Measurements from ENCODE around the gene EPSTI1. TPM values are rescaled to one million over a fixed set of nuclear protein-coding genes. Genes with fewer than 3 reads are reported as not detected.
A peak's percentile ranks its signal among the peaks of the same experiment; 100 is the strongest.

The EPSTI1 gene
- polyA plus RNA-seq, 1 of the 3 experiments (the other 2 are of a cell fraction), result 0.02 TPM

DNA sequence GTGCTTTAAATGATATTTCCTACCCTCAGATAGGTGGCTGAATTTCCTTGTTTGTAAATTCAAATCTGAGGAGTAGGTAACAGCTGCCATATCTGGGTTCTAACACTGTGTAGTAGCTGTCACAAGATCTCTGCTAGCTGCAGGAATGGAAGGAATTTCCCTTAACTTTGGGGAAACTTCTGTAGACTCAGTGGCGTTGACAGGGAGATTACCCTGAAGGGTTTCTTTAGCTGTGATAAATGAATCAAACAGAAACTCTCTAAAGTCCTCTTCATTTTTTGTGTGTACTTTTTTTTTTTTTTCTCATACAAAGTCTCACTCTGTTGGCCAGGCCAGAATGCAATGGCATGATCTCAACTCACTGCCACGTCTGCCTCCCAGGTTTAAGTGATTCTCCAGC, 5.3 kb upstream of the EPSTI1 start:
- H3K4me3 ChIP-seq (ENCODE audit: low read depth in 2 of 2, low read length in 1 of 2), result no peak overlapping the region
- no peaks in the 10 kb centered on the region for H3K36me3 ChIP-seq (replicated peaks in 1 of 2; ENCODE audit: control insufficient read depth in 1 of 2, insufficient read depth in 2 of 2, low read length in 1 of 2)
- no peak for DNase-seq
- peak overlapping the region; percentile 39; the same call in 1 of the 2 replicates for H2AFZ ChIP-seq (ENCODE audit: low read depth)
- 87% methylated on average over 2 of the region's 2 CpGs for WGBS (ENCODE audit: low lambda C conversion rate)
- H3F3A ChIP-seq (replicated peaks; ENCODE audit: insufficient read depth), result peaks cover 7% of the 10 kb centered on the region
- H3K27me3 ChIP-seq (ENCODE audit: insufficient read depth), result no peaks in the 10 kb centered on the region
- H3K4me1 ChIP-seq (ENCODE audit: control insufficient read depth in 1 of 2, insufficient read depth in 2 of 2, low read depth in 1 of 2, low read length in 1 of 2), result peaks cover 0 to 7% of the 10 kb centered on the region in 2 experiments; a peak in 2 of 4 replicates
- H3K9me3 ChIP-seq, result no peaks in the 10 kb centered on the region
- peak overlapping the region in 1 of 2 experiments; percentile 39; a peak in 1 of 4 replicates for H3K27ac ChIP-seq (ENCODE audit: low read depth in 2 of 2, low read length in 1 of 2)
- H3K4me2 ChIP-seq, result 0 out of 2 replicates have a peak overlapping the region, but pooled peaks have one; percentile 4
- CTCF ChIA-PET, result interaction anchor here (0.6 to 1.6 kb wide), 2 partner anchors 26 to 27 kb away, joined by 3 to 4 read pairs; no protein-coding TSS in a partner anchor
- POLR2A ChIA-PET, result no interaction called here
- H4K20me1 ChIP-seq (ENCODE audit: insufficient read depth), result no peaks in the 10 kb centered on the region
- no peak for TF ChIP-seq FOXJ3 (CRISPR knock-in tag; IDR thresholded peaks at IDR 0.05)
- TF ChIP-seq MXI1 (IDR thresholded peaks at IDR 0.05; ENCODE audit: low read depth, low read length), result no peak
- TF ChIP-seq, protein P1, sequence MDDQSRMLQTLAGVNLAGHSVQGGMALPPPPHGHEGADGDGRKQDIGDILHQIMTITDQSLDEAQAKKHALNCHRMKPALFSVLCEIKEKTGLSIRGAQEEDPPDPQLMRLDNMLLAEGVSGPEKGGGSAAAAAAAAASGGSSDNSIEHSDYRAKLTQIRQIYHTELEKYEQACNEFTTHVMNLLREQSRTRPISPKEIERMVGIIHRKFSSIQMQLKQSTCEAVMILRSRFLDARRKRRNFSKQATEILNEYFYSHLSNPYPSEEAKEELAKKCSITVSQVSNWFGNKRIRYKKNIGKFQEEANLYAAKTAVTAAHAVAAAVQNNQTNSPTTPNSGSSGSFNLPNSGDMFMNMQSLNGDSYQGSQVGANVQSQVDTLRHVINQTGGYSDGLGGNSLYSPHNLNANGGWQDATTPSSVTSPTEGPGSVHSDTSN (IDR thresholded peaks at IDR 0.05), result 0 out of 2 replicates have a peak, but pooled peaks have one; percentile 20
- no peak for TF ChIP-seq TAF1 (IDR thresholded peaks at IDR 0.05; ENCODE audit: borderline replicate concordance, low read depth, low read length)
- no peak for TF ChIP-seq TCF12 (IDR thresholded peaks at IDR 0.05)
- no peak for TF ChIP-seq NRF1 (IDR thresholded peaks at IDR 0.05; ENCODE audit: low read depth, low read length)
- TF ChIP-seq TEAD4 (IDR thresholded peaks at IDR 0.05; ENCODE audit: borderline replicate concordance, insufficient read depth), result no peak
- TF ChIP-seq ELF1 (IDR thresholded peaks at IDR 0.05), result no peak
- H3K79me2 ChIP-seq (ENCODE audit: insufficient read depth), result no peaks in the 10 kb centered on the region
- H3K9ac ChIP-seq, result peak overlapping the region; percentile 2; the same call in 1 of the 2 replicates
- no peaks in the 10 kb centered on the region for H3K9me2 ChIP-seq

DNA sequence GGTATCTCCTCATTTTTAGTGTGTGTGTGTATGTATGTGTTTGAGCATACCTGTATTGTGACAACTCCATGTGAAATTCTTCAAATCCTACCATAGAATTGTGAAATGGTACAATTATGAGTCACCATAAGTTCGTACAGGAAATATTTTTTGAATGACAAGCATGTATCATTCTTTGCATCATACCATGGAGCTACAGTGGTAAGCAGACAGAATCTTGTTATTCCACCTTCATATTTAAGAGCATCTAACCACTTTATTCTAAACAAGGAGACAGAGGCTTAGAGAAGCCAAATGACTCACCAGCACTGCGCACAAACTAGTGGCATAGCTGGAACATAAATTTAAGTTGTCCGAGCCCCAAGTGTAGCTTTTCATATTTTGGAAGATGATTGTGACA, 4.5 kb upstream of the EPSTI1 start:
- no peak for DNase-seq
- Histone ChIP-seq H3K36me3 (replicated peaks in 1 of 2; ENCODE audit: control insufficient read depth in 1 of 2, insufficient read depth in 2 of 2, low read length in 1 of 2) (no peaks in the 10 kb centered on the region), H3K9ac (peak overlapping the region; percentile 2; the same call in 1 of the 2 replicates), H3K9me3 (no peaks in the 10 kb centered on the region), H3K27me3 (ENCODE audit: insufficient read depth) (no peaks in the 10 kb centered on the region), H4K20me1 (ENCODE audit: insufficient read depth) (no peaks in the 10 kb centered on the region), H3K4me3 (ENCODE audit: low read depth in 2 of 2, low read length in 1 of 2) (no peak overlapping the region), H3K27ac (ENCODE audit: low read depth in 2 of 2, low read length in 1 of 2) (peak overlapping the region in 1 of 2 experiments; percentile 39; a peak in 1 of 4 replicates), H3F3A (replicated peaks; ENCODE audit: insufficient read depth) (peaks cover 7% of the 10 kb centered on the region), H2AFZ (ENCODE audit: low read depth) (peak overlapping the region; percentile 39; the same call in 1 of the 2 replicates), H3K4me2 (0 out of 2 replicates have a peak overlapping the region, but pooled peaks have one; percentile 4), H3K4me1 (ENCODE audit: control insufficient read depth in 1 of 2, insufficient read depth in 2 of 2, low read depth in 1 of 2, low read length in 1 of 2) (peaks cover 0 to 7% of the 10 kb centered on the region in 2 experiments; a peak in 2 of 4 replicates), H3K9me2 (no peaks in the 10 kb centered on the region), H3K79me2 (ENCODE audit: insufficient read depth) (no peaks in the 10 kb centered on the region)
- 41% methylated on average over 3 of the region's 3 CpGs for WGBS (ENCODE audit: low lambda C conversion rate)
- ChIA-PET POLR2A (no interaction called here), CTCF (interaction anchor here (0.6 kb wide), 1 partner anchor 25 kb away, joined by 3 read pairs; no protein-coding TSS in a partner anchor)
- TF ChIP-seq YY1 (IDR thresholded peaks at IDR 0.05; ENCODE audit: low read depth) (no peak), RCOR1 (IDR thresholded peaks at IDR 0.05; ENCODE audit: low read length) (no peak), JUND (IDR thresholded peaks at IDR 0.05) (peak; percentile 75), NRF1 (IDR thresholded peaks at IDR 0.05; ENCODE audit: low read depth, low read length) (no peak), GATA2 (CRISPR knock-in tag; IDR thresholded peaks at IDR 0.05) (no peak), TCF12 (IDR thresholded peaks at IDR 0.05) (peak; percentile 36; the same call in 1 of the 2 replicates), POLR2AphosphoS5 (IDR thresholded peaks at IDR 0.05; ENCODE audit: low read depth, low read length) (no peak), FOSL2 (IDR thresholded peaks at IDR 0.05; ENCODE audit: borderline replicate concordance, low read depth) (peak; percentile 84; the same call in 1 of the 2 replicates), NFIC (IDR thresholded peaks at IDR 0.05; ENCODE audit: borderline replicate concordance) (peak; percentile 18; the same call in 1 of the 2 replicates), MEF2A (IDR thresholded peaks at IDR 0.05; ENCODE audit: borderline replicate concordance, low read depth) (no peak), TEAD4 (IDR thresholded peaks at IDR 0.05; ENCODE audit: borderline replicate concordance, insufficient read depth) (0 out of 2 replicates have a peak, but pooled peaks have one; percentile 19), RFX5 (IDR thresholded peaks at IDR 0.05; ENCODE audit: low read length) (no peak), RXRA (IDR thresholded peaks at IDR 0.05; ENCODE audit: borderline replicate concordance, low read depth) (no peak), EP300 (IDR thresholded peaks at IDR 0.05; ENCODE audit: borderline replicate concordance in 1 of 2, low read depth in 1 of 2, low read length in 1 of 2) (peak in 1 of 2 experiments; percentile 49; a peak in 1 of 4 replicates)
- TF ChIP-seq, protein P2, sequence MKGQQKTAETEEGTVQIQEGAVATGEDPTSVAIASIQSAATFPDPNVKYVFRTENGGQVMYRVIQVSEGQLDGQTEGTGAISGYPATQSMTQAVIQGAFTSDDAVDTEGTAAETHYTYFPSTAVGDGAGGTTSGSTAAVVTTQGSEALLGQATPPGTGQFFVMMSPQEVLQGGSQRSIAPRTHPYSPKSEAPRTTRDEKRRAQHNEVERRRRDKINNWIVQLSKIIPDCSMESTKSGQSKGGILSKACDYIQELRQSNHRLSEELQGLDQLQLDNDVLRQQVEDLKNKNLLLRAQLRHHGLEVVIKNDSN (IDR thresholded peaks at IDR 0.05; ENCODE audit: borderline replicate concordance, low read depth), result no peak
- TF ChIP-seq, protein P1 (IDR thresholded peaks at IDR 0.05), result peak; percentile 64
- TF ChIP-seq, protein P3, sequence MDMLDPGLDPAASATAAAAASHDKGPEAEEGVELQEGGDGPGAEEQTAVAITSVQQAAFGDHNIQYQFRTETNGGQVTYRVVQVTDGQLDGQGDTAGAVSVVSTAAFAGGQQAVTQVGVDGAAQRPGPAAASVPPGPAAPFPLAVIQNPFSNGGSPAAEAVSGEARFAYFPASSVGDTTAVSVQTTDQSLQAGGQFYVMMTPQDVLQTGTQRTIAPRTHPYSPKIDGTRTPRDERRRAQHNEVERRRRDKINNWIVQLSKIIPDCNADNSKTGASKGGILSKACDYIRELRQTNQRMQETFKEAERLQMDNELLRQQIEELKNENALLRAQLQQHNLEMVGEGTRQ (IDR thresholded peaks at IDR 0.05; ENCODE audit: borderline replicate concordance, low read depth, low read length), result no peak
